Dedifferentiated amniotic fluid mesenchymal stem cell (primary cell): ENCODE data around the gene PRKD1.

Experiments
- DNase-seq: peaks from one replicate; pipeline ENCODE4 v3.0.0-alpha.2; 2016; ENCODE audit errors: extremely low spot score

PRKD1 gene

DNA sequence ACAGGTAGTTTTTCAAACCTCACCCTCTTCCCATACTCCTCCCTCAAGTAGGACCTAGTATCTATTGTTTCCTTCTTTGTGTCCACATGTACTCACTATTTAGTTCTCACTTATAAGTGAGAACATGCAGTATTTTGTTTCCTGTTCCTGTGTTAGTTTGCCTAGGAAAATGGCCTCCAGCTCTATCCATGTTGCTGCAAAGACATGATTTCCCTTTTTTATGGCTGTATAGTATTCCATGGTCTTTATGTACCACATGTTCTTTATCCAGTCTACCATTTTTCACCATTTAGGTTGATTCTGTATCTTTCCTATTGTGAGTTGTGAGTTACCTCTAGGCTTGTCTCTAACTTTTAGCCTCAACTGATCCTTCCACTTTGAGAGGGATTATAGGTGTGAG is 310.7 kb downstream of the PRKD1 start:
- DNase-seq = no peak

DNA sequence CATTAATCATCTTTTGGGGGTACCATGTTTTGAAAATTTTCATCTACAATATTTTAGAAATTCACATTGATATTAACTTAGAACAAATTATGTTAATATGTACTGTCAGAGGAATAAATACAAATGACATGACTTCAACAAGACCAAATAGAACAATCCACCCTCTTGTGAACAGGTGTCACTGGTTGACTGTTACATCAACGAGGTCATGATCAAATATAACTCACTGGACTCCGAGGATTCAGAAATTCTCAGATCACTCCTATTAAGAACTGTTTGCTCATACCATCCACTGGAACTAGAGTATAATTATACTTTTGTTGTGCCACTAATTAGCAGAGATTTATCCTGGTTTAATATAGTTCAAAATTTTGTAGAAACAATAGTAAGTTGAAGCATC is 318.8 kb downstream of the PRKD1 start:
- DNase-seq = no peak

DNA sequence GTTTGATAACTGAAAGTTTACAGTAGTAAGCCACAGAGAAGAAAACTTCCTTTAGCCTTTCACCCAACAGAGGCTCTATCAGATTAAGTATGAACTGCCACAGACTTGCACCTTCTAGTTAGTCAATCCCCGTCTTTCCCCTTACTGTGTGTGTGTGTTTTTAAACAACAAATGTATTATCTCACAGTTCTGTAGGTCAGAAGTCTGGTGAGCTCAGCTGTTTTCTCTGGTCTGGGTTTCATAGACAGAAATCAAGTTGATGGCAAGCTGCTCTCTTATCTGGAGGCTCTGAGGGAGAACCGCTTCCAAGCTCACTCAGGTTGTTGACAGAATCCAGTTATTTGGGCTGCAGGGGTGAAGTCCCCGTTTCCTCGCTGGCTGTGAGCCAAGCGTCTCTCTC is 320.5 kb downstream of the PRKD1 start:
- DNase-seq = no peak

DNA sequence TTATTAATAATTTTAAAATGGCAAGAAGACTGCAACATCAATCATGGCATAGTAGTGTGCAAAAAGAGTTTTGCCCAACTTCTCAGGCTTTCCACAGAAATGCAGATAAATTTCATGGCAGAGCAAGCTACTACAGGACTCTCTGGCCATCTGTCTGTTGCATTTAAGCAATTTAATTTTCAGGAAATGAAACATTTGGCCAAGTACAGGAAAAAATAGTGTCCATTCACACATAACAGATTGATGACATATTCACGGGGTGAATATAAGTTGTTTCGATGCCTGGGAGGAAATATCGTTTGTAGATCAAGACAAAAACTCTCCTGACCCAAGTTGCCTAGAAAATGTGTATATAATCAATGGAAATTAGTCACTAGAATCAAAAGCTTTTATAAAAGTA is 324.0 kb downstream of the PRKD1 start:
- DNase-seq = no peak

DNA sequence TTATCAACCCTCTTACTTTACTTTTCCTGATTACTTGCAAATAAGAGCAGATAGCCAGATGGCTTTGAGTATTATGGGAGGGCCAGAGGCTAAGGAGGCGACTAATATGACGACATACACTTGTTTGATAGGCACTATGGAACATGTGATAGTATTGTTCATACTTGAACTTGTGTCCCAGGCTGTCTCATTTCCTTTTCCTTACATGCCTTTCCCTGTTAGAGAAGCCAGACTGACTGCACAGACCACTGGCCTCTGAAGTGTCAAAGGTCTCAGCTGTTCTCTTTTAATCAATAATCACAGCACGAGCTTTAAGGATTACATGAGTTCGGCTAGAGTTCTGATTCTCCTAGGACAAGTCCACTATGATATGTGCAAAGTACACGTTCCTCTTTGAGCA is 326.0 kb downstream of the PRKD1 start:
- DNase-seq = no peak

DNA sequence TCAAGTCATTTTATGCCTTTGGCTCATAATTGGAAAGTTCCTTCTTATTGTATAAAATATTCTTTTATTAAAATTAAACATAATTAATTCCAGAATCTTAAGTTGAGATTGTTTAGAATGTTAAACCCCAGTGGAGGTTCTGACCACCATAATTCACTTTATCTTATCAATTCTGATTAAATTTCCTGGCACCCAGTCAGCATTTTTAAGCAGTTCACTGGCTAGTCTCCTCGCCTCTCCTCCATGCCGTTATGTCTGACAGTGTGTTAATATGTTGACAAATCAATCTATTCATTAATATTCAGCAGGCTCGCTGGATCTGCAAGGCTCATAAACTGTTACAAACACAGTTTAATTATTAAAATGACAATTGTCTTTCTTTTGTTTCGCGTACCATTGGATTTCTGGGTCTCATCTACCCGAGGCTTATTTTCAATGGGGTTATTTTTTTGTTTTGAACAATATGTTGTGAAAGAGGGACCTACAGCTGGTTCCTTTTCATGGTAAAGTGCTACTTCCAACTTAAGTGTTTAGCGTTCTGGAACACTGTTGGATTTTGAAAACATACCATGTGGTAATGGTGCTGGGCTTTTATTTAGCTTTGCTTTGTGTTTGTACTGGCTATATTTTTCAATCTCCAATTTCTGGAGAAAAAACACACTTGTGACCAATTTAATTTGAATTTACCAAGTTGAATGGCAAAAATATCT is 339.7 kb downstream of the PRKD1 start:
- no peak for DNase-seq

DNA sequence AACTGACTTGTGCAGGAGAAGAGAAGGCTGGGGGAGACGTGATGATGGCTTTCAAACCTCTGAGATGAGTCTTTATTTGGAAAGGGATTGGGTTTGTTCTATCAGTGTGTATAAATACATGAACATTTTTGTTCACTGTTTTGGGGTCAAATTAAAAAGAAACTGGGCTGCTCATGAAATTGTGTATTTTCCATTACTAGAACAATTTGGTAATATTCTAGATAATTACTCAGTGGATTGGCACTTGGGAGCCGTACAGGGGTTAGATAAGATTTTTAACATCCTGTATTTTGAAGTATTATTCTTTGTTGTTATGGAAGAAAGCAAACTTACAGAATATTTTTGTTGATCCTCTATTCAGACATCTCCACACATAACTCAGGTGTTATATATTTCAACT is 340.6 kb downstream of the PRKD1 start:
- no peak for DNase-seq

DNA sequence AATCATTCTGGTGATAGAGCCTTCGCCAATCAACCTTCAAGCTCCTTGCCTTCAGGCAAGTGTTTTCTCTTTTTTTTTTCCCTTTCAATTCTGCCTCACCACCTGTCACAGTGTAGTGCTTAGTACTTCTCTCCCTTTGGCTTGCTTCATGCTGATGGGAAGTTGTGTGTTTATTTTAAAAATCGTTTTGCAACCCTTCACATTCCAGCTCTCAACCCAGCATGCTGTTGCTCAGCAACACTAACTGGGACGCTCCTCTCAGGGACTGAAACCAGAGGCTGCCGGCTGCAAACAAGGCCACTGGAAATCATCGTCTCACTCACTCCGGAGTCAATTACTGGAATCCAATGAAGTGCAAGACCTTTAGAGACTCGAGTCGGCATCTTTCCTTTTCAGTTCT is 342.7 kb downstream of the PRKD1 start:
- peak; percentile 87 for DNase-seq

DNA sequence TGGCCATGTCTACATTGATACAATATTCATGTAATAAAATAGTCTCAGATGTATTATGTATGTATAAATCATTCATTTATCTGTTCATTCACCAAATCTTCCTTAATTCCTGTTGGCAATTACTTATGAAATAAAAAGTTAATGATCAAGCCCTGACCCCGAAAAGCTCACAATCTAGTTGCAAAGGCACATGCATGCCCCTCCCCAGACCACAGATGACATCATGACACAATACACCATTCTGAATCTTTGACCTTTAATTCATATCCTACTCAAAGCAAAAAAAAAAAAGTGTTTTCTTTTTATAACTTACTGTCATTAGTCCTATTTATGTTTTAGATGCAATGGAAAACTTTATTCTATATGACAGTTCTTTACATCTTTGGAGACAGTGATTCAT is 346.9 kb downstream of the PRKD1 start:
- DNase-seq = no peak

DNA sequence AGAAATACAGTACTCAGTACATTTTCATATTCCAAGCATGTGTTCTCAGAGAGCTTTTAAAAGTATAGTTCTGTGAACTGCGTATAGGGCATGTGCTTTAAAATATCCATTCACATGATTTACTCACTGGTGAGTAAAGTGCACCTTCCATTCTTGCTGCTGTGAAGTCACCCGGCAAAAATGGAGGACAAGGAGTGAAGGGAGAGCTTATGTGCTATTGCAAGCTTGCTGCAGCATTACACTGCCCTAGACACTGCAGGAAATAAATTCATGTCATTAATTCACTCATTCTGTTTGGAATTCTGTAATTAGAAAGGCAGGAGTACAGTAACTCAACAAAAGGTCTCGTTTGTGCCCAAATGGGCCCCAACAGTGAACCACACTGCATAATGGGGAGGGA is 347.8 kb downstream of the PRKD1 start:
- no peak for DNase-seq

DNA sequence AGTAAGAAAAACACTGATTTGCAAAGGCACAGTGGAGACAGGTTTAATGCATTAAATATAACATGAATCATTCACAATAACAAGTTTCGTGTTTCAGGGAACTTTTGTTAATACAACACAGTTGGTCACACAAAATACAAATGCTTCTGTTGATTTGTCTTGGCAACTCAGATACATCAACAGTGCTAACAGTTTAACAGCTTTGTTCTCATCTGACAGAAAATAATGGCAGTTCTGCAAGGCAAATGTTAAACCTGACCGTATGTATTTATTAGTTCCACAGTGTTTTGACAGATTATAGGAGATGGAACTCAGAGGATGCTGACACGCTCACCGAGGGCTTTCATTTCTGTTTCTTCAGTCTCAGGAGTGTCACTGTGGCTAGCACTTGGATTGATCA is 350.7 kb downstream of the PRKD1 start:
- no peak for DNase-seq

DNA sequence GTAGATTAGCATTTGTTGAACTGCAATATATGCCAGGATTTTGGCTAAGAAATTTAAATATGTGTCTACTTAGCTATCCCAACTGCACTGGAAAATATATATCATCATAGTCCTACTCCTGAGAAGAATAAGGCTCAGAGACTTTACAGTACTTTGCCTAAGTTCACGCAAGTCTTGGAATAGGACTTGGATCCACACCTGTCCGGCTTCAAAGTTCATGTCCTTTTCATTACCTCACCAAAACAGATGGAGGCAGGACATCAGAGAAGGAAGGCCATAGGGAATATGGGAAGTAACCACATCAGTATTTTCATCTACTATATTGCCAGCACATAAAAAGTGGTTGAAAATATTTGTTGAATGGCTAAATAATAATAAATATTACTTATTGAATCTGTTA is 358.5 kb downstream of the PRKD1 start:
- no peak for DNase-seq

DNA sequence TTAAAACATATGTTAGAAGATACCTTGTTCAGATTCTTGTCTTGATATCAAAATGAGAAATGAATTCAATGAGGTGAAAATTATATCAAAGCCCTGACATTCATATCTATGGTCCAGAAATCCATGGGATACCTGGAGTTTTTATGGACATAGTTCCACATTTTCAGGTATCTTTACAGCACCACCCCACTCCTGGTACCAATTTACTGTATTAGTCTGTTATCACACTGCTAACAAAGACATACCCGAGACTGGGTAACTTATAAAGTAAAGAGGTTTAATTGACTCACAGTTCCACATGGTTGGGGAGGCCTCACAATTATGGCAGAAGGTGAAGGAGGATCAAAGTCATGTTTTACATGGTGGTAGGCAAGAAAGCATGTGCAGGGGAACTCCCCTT is 361.5 kb downstream of the PRKD1 start:
- no peak for DNase-seq

DNA sequence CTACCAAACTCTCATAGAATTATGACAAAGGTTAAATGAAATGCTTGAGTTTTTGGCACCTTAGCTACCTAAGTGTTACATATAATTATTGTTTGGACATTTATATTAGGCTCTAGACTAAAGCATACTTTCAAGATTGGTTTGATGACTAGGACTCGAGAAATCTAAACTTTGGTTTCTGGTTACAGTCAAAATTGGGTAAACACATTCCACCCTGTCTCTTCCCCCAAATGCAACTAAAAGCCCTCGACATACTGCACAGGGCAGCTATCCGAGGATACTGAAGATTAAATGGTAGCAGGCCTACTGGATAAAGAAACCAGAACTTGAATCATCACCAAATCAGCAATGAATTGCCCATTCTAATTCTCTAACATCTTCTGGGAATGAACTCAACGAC is 369.1 kb downstream of the PRKD1 start:
- peak; percentile 39 for DNase-seq

DNA sequence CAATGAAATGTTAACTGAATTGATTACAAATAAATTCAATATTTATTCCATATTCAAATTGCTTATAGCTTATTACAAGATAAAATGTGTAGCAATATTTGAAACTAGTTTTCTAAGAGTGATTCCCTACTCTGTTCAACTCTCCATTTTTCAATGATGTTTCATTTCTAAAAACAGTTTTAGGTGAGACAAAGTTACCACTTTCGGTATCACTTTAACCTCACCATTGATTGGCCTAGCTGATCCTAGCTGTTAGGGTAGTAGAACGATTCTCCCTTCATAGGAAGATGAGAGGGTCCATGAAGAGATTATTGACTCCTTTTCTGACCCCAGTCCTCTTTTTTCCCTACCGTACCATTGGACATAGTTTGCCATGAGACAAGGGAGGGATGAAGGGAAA is 373.3 kb downstream of the PRKD1 start:
- DNase-seq = no peak

DNA sequence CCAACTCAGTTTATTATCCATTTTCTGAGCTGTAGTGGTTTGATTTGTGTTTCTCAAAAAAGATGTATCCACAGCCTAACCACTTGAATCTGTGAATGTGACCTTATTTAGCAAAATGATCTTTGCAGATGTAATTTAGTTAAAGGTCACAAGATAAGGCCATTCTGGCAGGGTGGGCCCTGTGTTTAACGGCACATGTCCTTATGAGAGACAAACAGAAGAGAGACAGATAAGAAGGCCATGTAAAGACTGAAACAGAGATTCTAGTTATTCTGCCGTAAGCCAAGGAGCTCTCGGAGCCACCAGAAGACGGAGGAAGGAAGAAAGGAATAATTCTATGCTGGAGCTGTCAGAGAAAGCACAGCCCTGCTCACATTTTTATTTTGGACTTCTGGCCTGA is 374.2 kb downstream of the PRKD1 start:
- DNase-seq = no peak

DNA sequence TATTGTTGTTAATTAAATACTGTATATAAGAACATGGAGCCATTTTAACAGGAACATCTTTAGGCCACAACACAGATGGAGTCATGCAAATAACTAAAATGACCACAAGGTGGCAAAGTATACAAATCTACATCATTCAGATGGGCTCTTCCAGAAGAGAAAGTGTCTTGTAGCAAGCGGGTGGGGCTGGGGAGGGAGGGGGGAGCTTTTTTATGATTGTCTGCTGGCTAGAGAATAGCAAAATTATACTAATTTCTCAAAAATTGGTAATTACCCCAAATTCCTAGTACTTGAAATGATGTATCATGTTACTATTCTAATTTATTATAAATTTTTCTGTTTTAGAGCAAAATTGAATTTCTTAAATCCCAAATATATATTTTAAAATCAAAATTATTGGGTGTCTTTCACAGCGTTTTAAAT is 378.7 kb downstream of the PRKD1 start:
- peak; percentile 81 for DNase-seq

DNA sequence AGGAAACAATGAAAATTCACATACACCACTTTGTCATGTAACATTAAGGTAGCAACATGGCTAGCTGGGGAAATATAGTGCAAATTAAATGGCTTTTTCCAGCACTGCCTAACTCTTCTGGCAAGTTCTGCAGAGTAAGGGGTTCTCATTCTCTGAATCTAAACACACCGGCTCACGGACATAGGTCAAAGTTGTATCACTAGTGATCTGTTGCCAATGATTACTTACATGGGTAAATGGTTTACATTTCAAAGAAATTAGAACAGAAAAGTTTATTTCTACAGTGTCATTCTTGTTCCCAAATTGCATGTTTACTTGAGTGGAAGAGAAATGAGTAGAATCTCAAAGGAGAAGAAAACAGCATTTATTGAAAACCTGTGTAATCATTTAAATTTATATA is 381.9 kb downstream of the PRKD1 start:
- DNase-seq = no peak

DNA sequence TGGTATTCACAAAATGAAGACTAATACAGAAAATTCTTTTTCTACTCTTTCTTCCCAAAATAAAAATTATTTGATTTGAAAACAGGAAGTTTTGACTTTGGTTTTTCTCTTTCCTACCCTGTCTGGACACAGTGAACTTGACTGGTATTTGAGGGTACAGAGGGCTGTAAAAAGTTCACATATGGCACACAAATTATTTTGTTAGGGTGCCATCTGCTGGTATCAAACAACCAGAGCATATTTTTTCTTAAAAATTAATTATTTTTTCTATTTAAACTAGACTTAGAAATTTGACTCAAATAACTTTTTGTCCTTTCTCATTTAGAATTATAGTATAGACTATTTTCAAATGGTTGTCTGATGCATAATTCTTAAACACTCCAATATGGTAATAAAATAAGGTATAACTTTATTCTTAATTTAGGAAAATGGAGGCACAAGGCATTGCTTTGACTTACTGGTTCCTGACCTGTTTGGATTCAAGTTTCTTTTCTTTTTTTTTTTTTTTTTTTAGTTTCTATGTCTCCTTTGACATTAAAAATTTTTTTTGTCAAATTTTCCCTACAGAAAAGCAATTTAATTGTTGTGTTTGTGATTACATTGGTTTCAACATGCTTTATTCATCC is 390.6 kb downstream of the PRKD1 start:
- no peak for DNase-seq

DNA sequence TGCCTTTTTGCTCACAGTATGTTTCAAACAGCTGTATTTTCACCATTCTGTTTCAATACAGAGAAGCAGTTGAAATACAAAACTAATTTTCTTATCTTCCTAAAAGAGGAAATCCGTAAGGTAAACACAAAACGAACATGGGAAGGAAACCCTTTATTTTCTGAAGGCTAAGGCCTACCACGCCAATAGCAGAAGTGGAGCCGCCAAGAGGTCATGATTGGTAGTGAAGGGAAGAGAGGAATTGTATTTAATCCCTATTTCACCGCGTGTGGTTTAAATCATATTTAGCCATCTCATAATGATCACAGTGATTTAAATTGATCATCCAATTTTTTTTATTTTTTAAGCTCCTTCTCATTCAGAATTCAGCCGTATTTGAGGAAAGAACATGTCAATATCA is 398.2 kb downstream of the PRKD1 start:
- no peak for DNase-seq

DNA sequence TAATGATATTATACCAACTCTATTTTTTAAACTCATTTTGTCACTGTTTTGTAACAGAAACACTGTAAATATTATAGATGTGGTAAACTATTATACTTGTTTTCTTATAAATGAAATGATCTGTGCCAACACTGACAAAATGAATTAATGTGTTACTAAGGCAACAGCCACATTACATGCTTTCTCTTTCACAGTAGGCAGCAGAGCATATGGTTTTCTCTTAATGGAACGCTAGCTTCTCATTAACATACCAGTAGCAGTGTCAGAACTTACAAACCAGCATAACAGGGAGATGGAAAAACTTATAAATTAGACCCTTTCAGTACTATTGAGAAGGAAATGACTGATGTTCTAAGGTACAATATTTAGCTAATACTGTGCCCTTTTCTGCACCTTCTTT is 398.8 kb downstream of the PRKD1 start:
- no peak for DNase-seq

DNA sequence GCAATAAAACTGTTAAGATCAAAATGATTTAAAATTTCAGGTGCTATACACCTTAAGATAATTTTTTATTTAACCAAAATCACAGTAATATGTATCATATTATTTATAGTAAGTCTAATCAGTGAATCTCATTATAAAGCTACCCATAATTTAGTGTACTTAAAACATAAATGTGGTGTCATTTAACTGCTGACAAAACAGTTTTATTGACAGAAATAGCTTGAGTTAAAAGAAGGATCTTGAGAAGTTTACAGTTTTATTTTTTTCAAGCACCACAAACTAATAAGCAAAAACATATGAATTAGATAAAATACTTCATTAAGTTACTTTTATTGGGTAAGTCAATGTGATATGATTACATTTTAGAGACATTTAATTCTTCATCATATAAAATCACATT is 400.4 kb downstream of the PRKD1 start:
- no peak for DNase-seq
